GM21737 (cell line): ENCODE results near the gene MCCD1.
A peak's percentile ranks its signal among the peaks of the same experiment; 100 is the strongest.
"Not testable (repeated sequence)": the region's sequence is repeated elsewhere in the genome, so short reads cannot be mapped to it uniquely, and the experiment has no call there.

ENCODE experiments used
- ATAC-seq: cut with Tn5 transposase; IDR thresholded peaks from one replicate; pipeline ENCODE4 v1.9.1; 2021; ENCODE audit warnings: mild to moderate bottlenecking, moderate library complexity; ENCODE audit not compliant: unreplicated experiment

Gene MCCD1

GRCh38 chr6:31528821-31529328, at the start of gene MCCD1:
TSS of gene MCCD1 (plus strand) at chr6:31528962. CDS start at chr6:31529015, 53 bp downstream.
- ATAC-seq: no peak

- ATAC-seq: no peak
These were observed 49.4 kb upstream of the MCCD1 start for GRCh38 chr6:31479151-31479932.

- ATAC-seq: no peak
These were observed 48.7 kb upstream of the MCCD1 start for GRCh38 chr6:31479933-31480535.

GRCh38 chr6:31480574-31480973, 48.2 kb upstream of the MCCD1 start:
- no peak for ATAC-seq

- no peak for ATAC-seq
These were observed 45.4 kb upstream of the MCCD1 start for GRCh38 chr6:31483392-31483791.

GRCh38 chr6:31485055-31485454, 43.7 kb upstream of the MCCD1 start:
- ATAC-seq: no peak

- not testable (repeated sequence) for ATAC-seq
These were observed 42.5 kb upstream of the MCCD1 start for GRCh38 chr6:31486065-31486837.

GRCh38 chr6:31487674-31488073, 41.1 kb upstream of the MCCD1 start:
- not testable (repeated sequence) for ATAC-seq

- ATAC-seq: no peak
These were observed 39.7 kb upstream of the MCCD1 start for GRCh38 chr6:31489086-31489485.

GRCh38 chr6:31490115-31490873, 38.5 kb upstream of the MCCD1 start:
- ATAC-seq: no peak

- ATAC-seq: not testable (repeated sequence)
These were observed 35.2 kb upstream of the MCCD1 start for GRCh38 chr6:31493550-31493874.

GRCh38 chr6:31493875-31494694, 34.7 kb upstream of the MCCD1 start:
- ATAC-seq: peak; percentile 40

GRCh38 chr6:31495580-31495979, 33.2 kb upstream of the MCCD1 start:
- no peak for ATAC-seq

GRCh38 chr6:31496826-31497225, 31.9 kb upstream of the MCCD1 start:
- ATAC-seq: not testable (repeated sequence)

- ATAC-seq: peak; percentile 50
These were observed 31.0 kb upstream of the MCCD1 start, which contains the start of gene MICB for GRCh38 chr6:31497531-31498476. TSS of gene MICB (plus strand) at chr6:31498145. CDS start at chr6:31498194, 49 bp downstream.

GRCh38 chr6:31498748-31499147, 30.0 kb upstream of the MCCD1 start:
- no peak for ATAC-seq

GRCh38 chr6:31499648-31500047, 29.1 kb upstream of the MCCD1 start:
- ATAC-seq: not testable (repeated sequence)

GRCh38 chr6:31502586-31502985, 26.2 kb upstream of the MCCD1 start:
- ATAC-seq: no peak

GRCh38 chr6:31509036-31509435, 19.7 kb upstream of the MCCD1 start:
- not testable (repeated sequence) for ATAC-seq
